ENCODE results near the gene NHSL2.

NHSL2 gene

DNA sequence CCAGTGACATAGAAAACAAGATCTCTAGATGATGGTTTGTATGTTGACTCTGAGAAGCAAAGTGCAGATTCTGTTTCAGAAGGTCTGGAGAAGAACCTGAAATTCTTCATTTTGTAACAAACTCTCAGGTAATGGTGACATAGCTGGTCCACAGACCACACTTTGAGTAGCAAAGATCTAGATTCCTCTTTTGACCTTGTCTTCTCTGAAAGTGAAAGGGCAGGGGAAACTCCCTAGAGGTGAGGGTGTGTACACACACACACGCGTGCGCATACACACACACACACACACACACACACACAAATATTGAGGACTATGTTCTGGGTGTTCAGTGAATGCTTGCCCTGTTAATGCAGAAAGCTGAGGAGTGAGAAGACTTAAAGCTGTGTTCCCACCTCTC, 110.1 kb downstream of the NHSL2 start:
- no peak overlapping the region for H2BK12ac ChIP-seq (ENCODE audit: low read length in 2 of 2)
- H2BK5ac ChIP-seq (ENCODE audit: low read depth, low read length, poor library complexity, severe bottlenecking), result no peak overlapping the region
- no peak overlapping the region for H3K23ac ChIP-seq (ENCODE audit: low read length in 2 of 2)
- H2AK5ac ChIP-seq (ENCODE audit: low read length, severe bottlenecking), result no peak overlapping the region
- no peaks in the 10 kb centered on the region for H3K9me3 ChIP-seq (ENCODE audit: control insufficient read depth, low read length)
- H3K27ac ChIP-seq (ENCODE audit: low read length, poor library complexity, severe bottlenecking), result no peak overlapping the region
- DNase-seq, result no peak
- no peak overlapping the region for H3K4me2 ChIP-seq (ENCODE audit: low read length, poor library complexity, severe bottlenecking)
- H3K4ac ChIP-seq (ENCODE audit: low read depth in 1 of 2, low read length in 2 of 2), result no peak overlapping the region
- H2BK15ac ChIP-seq (ENCODE audit: low read depth, poor library complexity, severe bottlenecking), result no peak overlapping the region
- no peak overlapping the region for H2BK120ac ChIP-seq (ENCODE audit: low read depth, low read length)
- H3K4me3 ChIP-seq (ENCODE audit: insufficient read depth in 1 of 2, low read depth in 1 of 2, low read length in 2 of 2), result no peak overlapping the region
- H3K14ac ChIP-seq (ENCODE audit: low read length in 2 of 2), result no peak overlapping the region
- no peak overlapping the region for H4K8ac ChIP-seq (ENCODE audit: low read length)
- H3K79me1 ChIP-seq (replicated peaks; ENCODE audit: low read length, poor library complexity, severe bottlenecking), result no peaks in the 10 kb centered on the region
- H3K18ac ChIP-seq (ENCODE audit: low read depth in 1 of 2, low read length in 2 of 2), result no peak overlapping the region
- peaks cover 0 to 74% of the 10 kb centered on the region in 2 experiments for H3K27me3 ChIP-seq (ENCODE audit: control insufficient read depth in 1 of 2, insufficient read depth in 1 of 2, low read length in 2 of 2)
- peaks cover 3% of the 10 kb centered on the region for H3K4me1 ChIP-seq (ENCODE audit: control insufficient read depth, insufficient read depth, low read depth, low read length)
- no peak overlapping the region for H4K91ac ChIP-seq (ENCODE audit: low read length)
- H3K36me3 ChIP-seq (ENCODE audit: control insufficient read depth in 1 of 2, insufficient read depth in 2 of 2, low read depth in 1 of 2, low read length in 2 of 2), result no peaks in the 10 kb centered on the region
- H2AFZ ChIP-seq (ENCODE audit: low read depth, low read length), result no peak overlapping the region
- WGBS, result no CpG with 5 or more reads among the region's 3 CpGs
- peak overlapping the region; percentile 9 for H3K9ac ChIP-seq (ENCODE audit: low read length)

DNA sequence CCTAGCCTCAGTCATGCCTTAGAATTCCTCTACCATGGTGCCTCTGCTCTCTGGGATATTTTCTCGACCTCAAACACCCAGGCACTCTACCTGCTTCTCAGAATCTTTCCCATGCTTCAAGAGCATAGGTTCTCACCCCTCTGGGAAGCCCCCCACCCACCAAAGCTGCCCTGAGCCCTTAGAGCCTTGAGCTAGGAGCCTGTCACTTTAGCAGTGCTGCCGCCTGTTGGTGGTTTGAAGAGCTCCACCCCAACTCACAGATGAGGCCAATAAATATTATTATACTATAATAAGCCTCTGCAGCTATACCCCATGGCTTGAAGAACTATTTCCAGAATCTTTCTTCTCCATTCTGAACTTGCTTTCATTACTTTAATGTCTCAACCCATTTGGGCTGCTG, 111.3 kb downstream of the NHSL2 start:
- no peak overlapping the region for H3K14ac ChIP-seq (ENCODE audit: low read length in 2 of 2)
- H2BK120ac ChIP-seq (ENCODE audit: low read depth, low read length), result no peak overlapping the region
- H2BK15ac ChIP-seq (ENCODE audit: low read depth, poor library complexity, severe bottlenecking), result no peak overlapping the region
- H2BK12ac ChIP-seq (ENCODE audit: low read length in 2 of 2), result no peak overlapping the region
- H4K8ac ChIP-seq (ENCODE audit: low read length), result no peak overlapping the region
- no peak overlapping the region for H2AK5ac ChIP-seq (ENCODE audit: low read length, severe bottlenecking)
- no peak overlapping the region for H2BK5ac ChIP-seq (ENCODE audit: low read depth, low read length, poor library complexity, severe bottlenecking)
- H2AFZ ChIP-seq (ENCODE audit: low read depth, low read length), result no peak overlapping the region
- H3K4ac ChIP-seq (ENCODE audit: low read depth in 1 of 2, low read length in 2 of 2), result no peak overlapping the region
- H3K27me3 ChIP-seq (ENCODE audit: control insufficient read depth in 1 of 2, insufficient read depth in 1 of 2, low read length in 2 of 2), result peaks cover 0 to 80% of the 10 kb centered on the region in 2 experiments
- no peak overlapping the region for H3K23ac ChIP-seq (ENCODE audit: low read length in 2 of 2)
- H3K4me3 ChIP-seq (ENCODE audit: insufficient read depth in 1 of 2, low read depth in 1 of 2, low read length in 2 of 2), result no peak overlapping the region
- no peaks in the 10 kb centered on the region for H3K9me3 ChIP-seq (ENCODE audit: control insufficient read depth, low read length)
- H3K4me2 ChIP-seq (ENCODE audit: low read length, poor library complexity, severe bottlenecking), result no peak overlapping the region
- DNase-seq, result no peak
- H3K79me1 ChIP-seq (replicated peaks; ENCODE audit: low read length, poor library complexity, severe bottlenecking), result no peaks in the 10 kb centered on the region
- H3K18ac ChIP-seq (ENCODE audit: low read depth in 1 of 2, low read length in 2 of 2), result no peak overlapping the region
- no peak overlapping the region for H4K91ac ChIP-seq (ENCODE audit: low read length)
- no peak overlapping the region for H3K27ac ChIP-seq (ENCODE audit: low read length, poor library complexity, severe bottlenecking)
- no peak overlapping the region for H3K9ac ChIP-seq (ENCODE audit: low read length)
- 62% methylated on average over 2 of the region's 2 CpGs for WGBS
- peaks cover 3% of the 10 kb centered on the region for H3K4me1 ChIP-seq (ENCODE audit: control insufficient read depth, insufficient read depth, low read depth, low read length)
- H3K36me3 ChIP-seq (ENCODE audit: control insufficient read depth in 1 of 2, insufficient read depth in 2 of 2, low read depth in 1 of 2, low read length in 2 of 2), result no peaks in the 10 kb centered on the region

DNA sequence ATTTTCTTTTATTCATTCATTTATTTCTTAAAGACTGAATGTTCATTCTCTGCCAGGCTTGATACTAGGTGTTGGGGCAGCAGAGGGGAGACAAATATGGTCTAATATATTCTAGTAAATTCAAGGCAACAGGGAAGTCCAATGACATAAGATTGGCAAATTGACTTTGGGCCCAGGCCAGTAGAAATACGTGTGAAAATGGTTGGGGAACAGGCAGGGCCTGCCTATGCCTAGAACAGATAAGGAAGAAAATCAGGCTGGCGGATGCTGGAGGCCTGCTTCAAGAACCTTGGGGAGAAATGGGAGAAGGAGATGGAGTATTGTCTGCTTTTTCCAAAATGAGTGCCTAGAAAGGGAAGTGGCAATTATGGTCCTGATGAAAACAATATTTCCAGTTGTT, 112.4 kb downstream of the NHSL2 start:
- Histone ChIP-seq H3K9ac (ENCODE audit: low read length) (no peak overlapping the region), H4K91ac (ENCODE audit: low read length) (no peak overlapping the region), H2BK120ac (ENCODE audit: low read depth, low read length) (no peak overlapping the region), H2AK5ac (ENCODE audit: low read length, severe bottlenecking) (no peak overlapping the region), H3K18ac (ENCODE audit: low read depth in 1 of 2, low read length in 2 of 2) (no peak overlapping the region), H3K4me1 (ENCODE audit: control insufficient read depth, insufficient read depth, low read depth, low read length) (peaks cover 5% of the 10 kb centered on the region), H4K8ac (ENCODE audit: low read length) (no peak overlapping the region), H3K27me3 (ENCODE audit: control insufficient read depth in 1 of 2, insufficient read depth in 1 of 2, low read length in 2 of 2) (peaks cover 0 to 77% of the 10 kb centered on the region in 2 experiments), H3K9me3 (ENCODE audit: control insufficient read depth, low read length) (no peaks in the 10 kb centered on the region), H2BK12ac (ENCODE audit: low read length in 2 of 2) (no peak overlapping the region), H2BK5ac (ENCODE audit: low read depth, low read length, poor library complexity, severe bottlenecking) (no peak overlapping the region), H3K14ac (ENCODE audit: low read length in 2 of 2) (no peak overlapping the region), H3K79me1 (replicated peaks; ENCODE audit: low read length, poor library complexity, severe bottlenecking) (no peaks in the 10 kb centered on the region), H3K4ac (ENCODE audit: low read depth in 1 of 2, low read length in 2 of 2) (no peak overlapping the region), H3K36me3 (ENCODE audit: control insufficient read depth in 1 of 2, insufficient read depth in 2 of 2, low read depth in 1 of 2, low read length in 2 of 2) (no peaks in the 10 kb centered on the region), H3K4me2 (ENCODE audit: low read length, poor library complexity, severe bottlenecking) (no peak overlapping the region), H3K27ac (ENCODE audit: low read length, poor library complexity, severe bottlenecking) (no peak overlapping the region), H3K23ac (ENCODE audit: low read length in 2 of 2) (no peak overlapping the region), H2AFZ (ENCODE audit: low read depth, low read length) (no peak overlapping the region), H3K4me3 (ENCODE audit: insufficient read depth in 1 of 2, low read depth in 1 of 2, low read length in 2 of 2) (no peak overlapping the region), H2BK15ac (ENCODE audit: low read depth, poor library complexity, severe bottlenecking) (no peak overlapping the region)
- no peak for DNase-seq
- whole genome bisulfite sequencing, result 95% methylated on average over 2 of the region's 2 CpGs

DNA sequence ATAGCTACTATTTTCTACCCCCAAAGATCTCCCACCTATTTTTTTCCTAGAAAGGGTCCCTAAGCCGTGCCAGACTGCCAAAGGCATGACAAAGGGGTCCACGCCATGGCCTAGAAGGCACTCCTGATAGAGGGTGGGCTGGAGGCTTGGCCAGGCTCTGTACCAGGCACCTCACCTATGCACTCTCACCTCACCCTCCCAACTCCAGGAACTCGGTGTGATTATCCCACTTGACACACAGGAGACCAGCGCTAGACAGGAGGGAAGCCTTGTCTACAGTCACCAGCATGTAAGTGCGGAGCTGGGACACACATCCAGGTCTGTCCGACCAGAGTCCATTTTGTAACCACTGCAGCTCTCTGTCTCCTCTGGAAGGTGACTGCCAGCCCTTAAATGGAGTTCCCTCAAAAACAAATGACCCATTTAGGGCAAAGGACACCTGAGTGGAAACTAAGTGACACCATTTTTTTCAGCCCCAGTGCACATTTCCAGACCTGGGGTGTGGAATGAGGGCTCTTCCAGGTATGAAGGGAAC, 114.7 kb downstream of the NHSL2 start:
- H3K27me3 ChIP-seq (ENCODE audit: control insufficient read depth in 1 of 2, insufficient read depth in 1 of 2, low read length in 2 of 2), result peaks cover 0 to 82% of the 10 kb centered on the region in 2 experiments
- no peak overlapping the region for H3K9ac ChIP-seq (ENCODE audit: low read length)
- no peak overlapping the region for H2BK15ac ChIP-seq (ENCODE audit: low read depth, poor library complexity, severe bottlenecking)
- H2AFZ ChIP-seq (ENCODE audit: low read depth, low read length), result no peak overlapping the region
- H4K8ac ChIP-seq (ENCODE audit: low read length), result no peak overlapping the region
- H2BK12ac ChIP-seq (ENCODE audit: low read length in 2 of 2), result no peak overlapping the region
- H3K27ac ChIP-seq (ENCODE audit: low read length, poor library complexity, severe bottlenecking), result no peak overlapping the region
- no peak overlapping the region for H2BK5ac ChIP-seq (ENCODE audit: low read depth, low read length, poor library complexity, severe bottlenecking)
- WGBS, result 92% methylated on average over 5 of the region's 6 CpGs
- H3K4me1 ChIP-seq (ENCODE audit: control insufficient read depth, insufficient read depth, low read depth, low read length), result peaks cover 13% of the 10 kb centered on the region
- no peak overlapping the region for H4K91ac ChIP-seq (ENCODE audit: low read length)
- no peaks in the 10 kb centered on the region for H3K9me3 ChIP-seq (ENCODE audit: control insufficient read depth, low read length)
- DNase-seq, result no peak
- no peak overlapping the region for H3K14ac ChIP-seq (ENCODE audit: low read length in 2 of 2)
- no peaks in the 10 kb centered on the region for H3K36me3 ChIP-seq (ENCODE audit: control insufficient read depth in 1 of 2, insufficient read depth in 2 of 2, low read depth in 1 of 2, low read length in 2 of 2)
- H3K79me1 ChIP-seq (replicated peaks; ENCODE audit: low read length, poor library complexity, severe bottlenecking), result no peaks in the 10 kb centered on the region
- no peak overlapping the region for H3K4me3 ChIP-seq (ENCODE audit: insufficient read depth in 1 of 2, low read depth in 1 of 2, low read length in 2 of 2)
- H3K4ac ChIP-seq (ENCODE audit: low read depth in 1 of 2, low read length in 2 of 2), result no peak overlapping the region
- H3K4me2 ChIP-seq (ENCODE audit: low read length, poor library complexity, severe bottlenecking), result no peak overlapping the region
- H3K23ac ChIP-seq (ENCODE audit: low read length in 2 of 2), result no peak overlapping the region
- no peak overlapping the region for H2BK120ac ChIP-seq (ENCODE audit: low read depth, low read length)
- H2AK5ac ChIP-seq (ENCODE audit: low read length, severe bottlenecking), result no peak overlapping the region
- H3K18ac ChIP-seq (ENCODE audit: low read depth in 1 of 2, low read length in 2 of 2), result no peak overlapping the region

Data from mesenchymal stem cell (in vitro differentiated cells and primary cell).